ENCODE results near the gene SPPL2C.

GRCh38 chr17:45848868-45849535 is 4.3 kb downstream of the SPPL2C start:
- no peak for TF ChIP-seq CTCF (IDR thresholded peaks at IDR 0.05; ENCODE audit: control extremely low read depth in 1 of 3, insufficient read depth in 1 of 3, low read depth in 1 of 3, low read length in 3 of 3)
- no peak for TF ChIP-seq GABPA (IDR thresholded peaks at IDR 0.05; ENCODE audit: borderline replicate concordance, insufficient read depth, low read length)
- no peak for TF ChIP-seq EP300 (IDR thresholded peaks at IDR 0.05; ENCODE audit: borderline replicate concordance in 1 of 2, low read depth in 2 of 2, low read length in 2 of 2)
- TF ChIP-seq RNF2 (IDR thresholded peaks at IDR 0.05; ENCODE audit: borderline replicate concordance, low read depth, low read length, missing control alignments, poor library complexity, severe bottlenecking): no peak
- TF ChIP-seq RAD21 (IDR thresholded peaks at IDR 0.05 in 1 of 2, conservative IDR thresholded peaks at IDR 0.05 in 1 of 2; ENCODE audit: low read depth in 2 of 2, low read length in 2 of 2): no peak
- TF ChIP-seq YY1 (IDR thresholded peaks at IDR 0.05; ENCODE audit: low read depth, low read length): no peak
- no peak for TF ChIP-seq MAX (IDR thresholded peaks at IDR 0.05)

All from H1 (cell line).